ENCODE data around the gene GATA1.
A peak's percentile ranks its signal among the peaks of the same experiment; 100 is the strongest.

The GATA1 gene

GRCh38 chrX:48800574-48801279, 14.3 kb downstream of the GATA1 start:
- TF ChIP-seq EZH2 (optimal IDR thresholded peaks at IDR 0.05; ENCODE audit: low read depth, low read length) (no peak), CTCF (IDR thresholded peaks at IDR 0.05; ENCODE audit: low read length) (no peak), EZH2phosphoT487 (IDR thresholded peaks at IDR 0.05; ENCODE audit: low read length) (no peak)
- Histone ChIP-seq H3K79me2 (ENCODE audit: low read length) (no peaks in the 10 kb centered on the region; the same call in 1 of the 2 replicates), H3K4me2 (ENCODE audit: low read depth, low read length) (peak overlapping the region; percentile 88), H2AFZ (ENCODE audit: low read length) (peak overlapping the region; percentile 82), H3K27ac (ENCODE audit: low read length) (peak overlapping the region; percentile 93), H3K9me3 (replicated peaks; ENCODE audit: insufficient read depth, low read length) (no peaks in the 10 kb centered on the region), H3F3A (ENCODE audit: insufficient read depth, low read length) (no peaks in the 10 kb centered on the region), H3K4me3 (ENCODE audit: low read length) (peak overlapping the region; percentile 68), H3K36me3 (replicated peaks; ENCODE audit: insufficient read depth, low read length) (no peaks in the 10 kb centered on the region), H3K9me2 (replicated peaks; ENCODE audit: insufficient read depth, low read length) (no peaks in the 10 kb centered on the region), H3K4me1 (ENCODE audit: low read length) (peaks cover 9% of the 10 kb centered on the region; the same call in 1 of the 2 replicates), H4K20me1 (ENCODE audit: insufficient read depth, low read length) (no peaks in the 10 kb centered on the region), H3K27me3 (replicated peaks; ENCODE audit: insufficient read depth, low read length) (no peaks in the 10 kb centered on the region), H3K9ac (ENCODE audit: low read length) (peak overlapping the region; percentile 94)
- DNase-seq, result no peak

- Histone ChIP-seq H3K4me1 (ENCODE audit: low read length) (peaks cover 9% of the 10 kb centered on the region; the same call in 1 of the 2 replicates), H3K27ac (ENCODE audit: low read length) (peak within 1 kb of the TSS; percentile 96), H3K9ac (ENCODE audit: low read length) (peak within 1 kb of the TSS; percentile 94), H3K9me3 (replicated peaks; ENCODE audit: insufficient read depth, low read length) (no peaks in the 10 kb centered on the region), H3K9me2 (replicated peaks; ENCODE audit: insufficient read depth, low read length) (no peaks in the 10 kb centered on the region), H3K36me3 (replicated peaks; ENCODE audit: insufficient read depth, low read length) (no peaks in the 10 kb centered on the region), H3K79me2 (ENCODE audit: low read length) (no peaks in the 10 kb centered on the region; the same call in 1 of the 2 replicates), H3K4me3 (ENCODE audit: low read length) (peak within 1 kb of the TSS; percentile 82), H3K4me2 (ENCODE audit: low read depth, low read length) (peak within 1 kb of the TSS; percentile 88), H2AFZ (ENCODE audit: low read length) (peak within 1 kb of the TSS; percentile 82), H3F3A (ENCODE audit: insufficient read depth, low read length) (no peaks in the 10 kb centered on the region), H4K20me1 (ENCODE audit: insufficient read depth, low read length) (no peaks in the 10 kb centered on the region), H3K27me3 (replicated peaks; ENCODE audit: insufficient read depth, low read length) (no peaks in the 10 kb centered on the region)
- no peak for TF ChIP-seq EZH2phosphoT487 (IDR thresholded peaks at IDR 0.05; ENCODE audit: low read length)
- no peak for TF ChIP-seq CTCF (IDR thresholded peaks at IDR 0.05; ENCODE audit: low read length)
- no peak for TF ChIP-seq EZH2 (optimal IDR thresholded peaks at IDR 0.05; ENCODE audit: low read depth, low read length)
- peak; percentile 97 for DNase-seq
Observed at GRCh38 chrX:48801280-48802088, 15.1 kb downstream of the GATA1 start, which contains the start of gene HDAC6. HDAC6 (plus strand) TSS chrX:48802067; CDS start chrX:48802693, 626 bp downstream.

GRCh38 chrX:48802089-48802904, 15.9 kb downstream of the GATA1 start:
- Histone ChIP-seq H3K4me2 (ENCODE audit: low read depth, low read length) (peak overlapping the region; percentile 65; the same call in 1 of the 2 replicates), H2AFZ (ENCODE audit: low read length) (peak overlapping the region; percentile 56; the same call in 1 of the 2 replicates), H3K4me3 (ENCODE audit: low read length) (peak overlapping the region; percentile 82), H3K9me2 (replicated peaks; ENCODE audit: insufficient read depth, low read length) (no peaks in the 10 kb centered on the region), H4K20me1 (ENCODE audit: insufficient read depth, low read length) (no peaks in the 10 kb centered on the region), H3K9ac (ENCODE audit: low read length) (peak overlapping the region; percentile 92), H3K27me3 (replicated peaks; ENCODE audit: insufficient read depth, low read length) (no peaks in the 10 kb centered on the region), H3K79me2 (ENCODE audit: low read length) (no peaks in the 10 kb centered on the region; the same call in 1 of the 2 replicates), H3K4me1 (ENCODE audit: low read length) (peaks cover 9% of the 10 kb centered on the region; the same call in 1 of the 2 replicates), H3F3A (ENCODE audit: insufficient read depth, low read length) (no peaks in the 10 kb centered on the region), H3K36me3 (replicated peaks; ENCODE audit: insufficient read depth, low read length) (no peaks in the 10 kb centered on the region), H3K27ac (ENCODE audit: low read length) (peak overlapping the region; percentile 96), H3K9me3 (replicated peaks; ENCODE audit: insufficient read depth, low read length) (no peaks in the 10 kb centered on the region)
- TF ChIP-seq EZH2 (optimal IDR thresholded peaks at IDR 0.05; ENCODE audit: low read depth, low read length) (no peak), EZH2phosphoT487 (IDR thresholded peaks at IDR 0.05; ENCODE audit: low read length) (no peak), CTCF (IDR thresholded peaks at IDR 0.05; ENCODE audit: low read length) (no peak)
- DNase-seq, result peak; percentile 73
